HFF-Myc (cell line): ENCODE measurements around the gene ACTN1.
"Not testable (repeated sequence)": the region's sequence is repeated elsewhere in the genome, so short reads cannot be mapped to it uniquely, and the experiment has no call there.

Source experiments
- DNase-seq: peaks from one replicate; pipeline ENCODE4 v3.0.0-alpha.2; 2011; ENCODE audit warnings: low read depth; ENCODE audit errors: extremely low read depth
- H3K4me3 ChIP-seq: replicated peaks from 2 replicates; pipeline ENCODE4 v1.5.1; 2011; ENCODE audit warnings: low read depth, mild to moderate bottlenecking, control low read depth, low read length
- TF ChIP-seq, protein P1 (sequence below): IDR thresholded peaks from 2 replicates; pipeline ENCODE4 v1.5.1; 2012; ENCODE audit warnings: mild to moderate bottlenecking, low read depth, low read length, control low read depth; ENCODE audit errors: missing control alignments

Gene ACTN1

GRCh38 chr14:68974759-68975347, 4.2 kb downstream of the ACTN1 start:
- peak overlapping the region; percentile 74; the same call in 1 of the 2 replicates for H3K4me3 ChIP-seq
- DNase-seq = no peak
- TF ChIP-seq, protein P1, sequence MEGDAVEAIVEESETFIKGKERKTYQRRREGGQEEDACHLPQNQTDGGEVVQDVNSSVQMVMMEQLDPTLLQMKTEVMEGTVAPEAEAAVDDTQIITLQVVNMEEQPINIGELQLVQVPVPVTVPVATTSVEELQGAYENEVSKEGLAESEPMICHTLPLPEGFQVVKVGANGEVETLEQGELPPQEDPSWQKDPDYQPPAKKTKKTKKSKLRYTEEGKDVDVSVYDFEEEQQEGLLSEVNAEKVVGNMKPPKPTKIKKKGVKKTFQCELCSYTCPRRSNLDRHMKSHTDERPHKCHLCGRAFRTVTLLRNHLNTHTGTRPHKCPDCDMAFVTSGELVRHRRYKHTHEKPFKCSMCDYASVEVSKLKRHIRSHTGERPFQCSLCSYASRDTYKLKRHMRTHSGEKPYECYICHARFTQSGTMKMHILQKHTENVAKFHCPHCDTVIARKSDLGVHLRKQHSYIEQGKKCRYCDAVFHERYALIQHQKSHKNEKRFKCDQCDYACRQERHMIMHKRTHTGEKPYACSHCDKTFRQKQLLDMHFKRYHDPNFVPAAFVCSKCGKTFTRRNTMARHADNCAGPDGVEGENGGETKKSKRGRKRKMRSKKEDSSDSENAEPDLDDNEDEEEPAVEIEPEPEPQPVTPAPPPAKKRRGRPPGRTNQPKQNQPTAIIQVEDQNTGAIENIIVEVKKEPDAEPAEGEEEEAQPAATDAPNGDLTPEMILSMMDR = no peak

DNA sequence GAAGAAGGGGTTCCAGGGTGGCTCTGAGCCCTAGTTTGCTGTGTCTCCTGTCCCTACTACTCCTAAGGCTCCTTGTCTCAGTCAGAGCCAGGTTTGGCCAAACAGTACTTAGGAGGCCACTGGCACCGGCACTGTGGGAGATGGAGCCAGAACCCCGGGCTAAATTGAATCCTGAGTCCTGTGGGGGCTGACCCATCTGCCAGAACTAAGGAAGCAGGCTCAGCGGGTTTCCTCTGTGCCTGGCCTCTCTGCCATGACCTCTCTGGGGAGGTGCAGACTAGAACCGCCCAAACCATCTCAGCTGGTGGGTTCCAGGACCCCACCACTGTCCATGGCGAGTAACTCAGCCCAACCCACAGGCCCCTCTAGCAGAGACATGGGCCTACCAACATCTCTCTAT, 5.5 kb downstream of the ACTN1 start:
- H3K4me3 ChIP-seq = no peak overlapping the region
- TF ChIP-seq, protein P1 = no peak
- DNase-seq = no peak

GRCh38 chr14:68973219-68973565, 5.9 kb downstream of the ACTN1 start:
- not testable (repeated sequence) for H3K4me3 ChIP-seq, DNase-seq

DNA sequence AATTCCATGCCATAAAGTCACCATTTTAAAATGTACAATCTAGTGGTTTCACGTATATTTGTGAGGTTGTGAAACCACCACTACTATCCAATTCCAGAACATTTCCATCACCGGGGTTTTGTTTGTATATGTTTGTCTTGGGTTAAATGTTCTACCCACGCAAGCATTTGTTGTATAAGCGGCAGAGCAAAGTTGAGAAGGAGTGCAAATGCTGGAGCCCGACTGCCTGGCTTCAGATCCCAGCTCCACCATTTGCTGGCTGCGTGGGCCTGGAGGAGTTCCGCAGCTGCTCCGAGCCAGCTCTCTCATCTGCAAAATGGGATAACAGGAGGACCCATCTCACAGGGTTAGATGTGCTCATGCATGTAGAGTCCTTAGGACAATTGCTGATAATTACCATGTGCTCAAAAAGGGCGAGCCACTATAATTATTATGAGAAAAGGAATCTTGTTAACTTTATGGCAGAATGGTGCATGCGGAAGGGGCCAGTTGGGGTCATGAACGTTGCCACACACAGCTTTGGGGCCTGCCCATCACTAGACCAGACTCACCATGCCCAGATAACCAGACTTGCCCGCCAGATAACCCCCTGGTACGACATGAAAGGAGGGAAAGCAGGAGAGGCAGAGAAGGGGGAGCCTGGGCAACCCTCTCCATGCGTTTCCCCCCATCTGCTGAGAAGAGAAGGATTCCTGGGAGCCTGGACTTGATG, 6.4 kb downstream of the ACTN1 start:
- TF ChIP-seq, protein P1 = no peak
- no peak for DNase-seq
- no peak overlapping the region for H3K4me3 ChIP-seq

DNA sequence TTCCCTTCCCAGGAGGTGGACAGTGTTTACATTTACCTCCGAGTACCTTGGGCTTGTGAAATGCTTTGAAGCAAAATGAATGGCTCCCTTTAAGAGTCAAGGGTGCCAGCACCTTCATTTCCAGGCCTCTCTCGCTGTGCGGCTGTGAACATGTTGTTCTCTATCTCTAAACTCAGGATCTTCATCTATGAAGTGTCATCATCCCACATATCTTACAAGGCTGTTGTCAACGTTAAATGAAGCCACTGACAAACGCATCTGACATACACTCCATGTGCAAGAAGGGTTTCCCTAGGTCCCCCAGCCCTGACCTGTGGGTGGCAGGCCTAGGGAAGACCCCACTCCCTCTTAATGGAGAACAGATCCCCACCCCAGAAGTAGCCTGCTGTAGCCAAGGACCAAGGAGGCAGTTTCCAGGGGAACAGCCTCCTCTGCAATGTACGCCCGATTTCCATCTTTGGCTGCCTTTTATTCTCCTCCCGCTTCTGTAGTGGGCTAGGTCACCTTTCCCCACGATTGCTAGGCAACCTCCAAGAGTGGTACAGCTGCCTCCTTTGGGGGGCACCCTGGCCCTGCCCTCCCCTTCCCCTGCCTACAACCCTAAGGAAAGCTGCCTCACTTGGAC, 7.6 kb downstream of the ACTN1 start:
- TF ChIP-seq, protein P1 = no peak
- DNase-seq = no peak
- no peak overlapping the region for H3K4me3 ChIP-seq

DNA sequence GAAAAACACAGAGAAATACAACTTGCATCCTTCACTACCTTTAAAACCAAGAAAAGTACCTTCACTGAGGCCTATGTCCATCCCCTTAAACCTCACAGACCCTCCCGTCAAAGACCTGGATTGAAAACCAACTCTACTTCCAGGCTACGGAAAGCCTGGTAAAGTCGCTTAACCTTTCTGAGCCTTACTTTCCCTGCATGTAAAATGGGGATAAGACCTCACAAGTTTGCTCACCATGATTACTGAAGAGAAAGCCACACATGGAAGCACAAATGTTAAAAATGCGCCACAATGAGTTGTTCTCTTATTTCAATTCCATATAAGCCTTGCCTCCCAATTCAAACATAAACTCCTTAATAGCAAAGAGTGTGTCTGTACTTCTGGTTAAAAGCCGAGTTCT, 8.4 kb downstream of the ACTN1 start:
- H3K4me3 ChIP-seq = no peak overlapping the region
- TF ChIP-seq, protein P1 = no peak

GRCh38 chr14:68970038-68970612, 9.0 kb downstream of the ACTN1 start:
- TF ChIP-seq, protein P1 = no peak
- no peak overlapping the region for H3K4me3 ChIP-seq
- no peak for DNase-seq

More for the DNA sequence above, 8.4 kb downstream of the ACTN1 start:
- no peak for DNase-seq
